ENCODE results near the gene MACROH2A2. TPM values are rescaled to one million over a fixed set of nuclear protein-coding genes. Genes with fewer than 3 reads are reported as not detected.
A peak's percentile ranks its signal among the peaks of the same experiment; 100 is the strongest.

MACROH2A2 gene
- total and polyA plus RNA-seq, 2 of the 8 experiments (the other 6 are each of a cell fraction or from before 2014, with no cell fraction given), result 7.9 to 9.3 TPM

GRCh38 chr10:70087616-70088307 lies 35.1 kb downstream of the MACROH2A2 start:
- H3K4me2 ChIP-seq (ENCODE audit: insufficient read depth in 1 of 2, low read depth in 2 of 2, low read length in 2 of 2), result no peak overlapping the region
- H2BK12ac ChIP-seq (ENCODE audit: low read depth, low read length), result no peak overlapping the region
- ChIA-PET POLR2A (ENCODE audit: partially characterized antibody) (interaction anchor here (1.2 kb wide), 1 partner anchor 10 kb away, joined by 3 read pairs; no protein-coding TSS in a partner anchor), CTCF (ENCODE audit: partially characterized antibody) (interaction anchor here (1.1 to 9.6 kb wide), 3 partner anchors 19 to 130 kb away, joined by 4 to 90 read pairs (median 5); no protein-coding TSS in a partner anchor)
- H4K8ac ChIP-seq (ENCODE audit: extremely low read depth, insufficient read depth, low read length), result no peak overlapping the region
- H3K9me3 ChIP-seq (ENCODE audit: insufficient read depth in 2 of 2, low read depth in 1 of 2, low read length in 1 of 2), result no peaks in the 10 kb centered on the region
- no peak overlapping the region for H3K4ac ChIP-seq (replicated peaks; ENCODE audit: insufficient read length, low read depth, low read length)
- no peak overlapping the region for H3K18ac ChIP-seq (ENCODE audit: extremely low read depth, low read length)
- H3K27ac ChIP-seq (ENCODE audit: low read depth, low read length), result no peak overlapping the region
- no peak overlapping the region for H3K14ac ChIP-seq (ENCODE audit: insufficient read length)
- H2BK120ac ChIP-seq (replicated peaks; ENCODE audit: low read depth, low read length), result no peak overlapping the region
- no peak overlapping the region for H3K4me3 ChIP-seq (ENCODE audit: extremely low read depth in 1 of 4, insufficient read depth in 2 of 4, low read depth in 3 of 4, low read length in 4 of 4)
- no peak overlapping the region for H2AK5ac ChIP-seq (ENCODE audit: low read depth, low read length)
- H3K56ac ChIP-seq (replicated peaks; ENCODE audit: insufficient read length, low read depth, low read length), result no peak overlapping the region
- no peaks in the 10 kb centered on the region; a peak in 1 of 7 replicates for H3K4me1 ChIP-seq (replicated peaks in 1 of 4; ENCODE audit: control insufficient read depth in 3 of 4, insufficient read depth in 4 of 4, low read length in 3 of 4)
- H4K91ac ChIP-seq (replicated peaks; ENCODE audit: insufficient read length, low read length), result no peak overlapping the region
- no peaks in the 10 kb centered on the region for H3K27me3 ChIP-seq (replicated peaks in 1 of 4; ENCODE audit: control insufficient read depth in 3 of 4, extremely low read depth in 1 of 4, insufficient read depth in 3 of 4, low read length in 3 of 4)
- H3K36me3 ChIP-seq (ENCODE audit: control insufficient read depth in 2 of 4, insufficient read depth in 4 of 4, low read length in 3 of 4), result no peaks in the 10 kb centered on the region
- DNase-seq (ENCODE audit: low read depth in 1 of 2, low spot score in 2 of 2) (no peak), FAIRE-seq (no peak)
- H3K23ac ChIP-seq (ENCODE audit: insufficient read length), result no peak overlapping the region
- no peak overlapping the region for H2BK20ac ChIP-seq (ENCODE audit: low read length)
- 87% methylated on average over 15 of the region's 15 CpGs; no CpG with 5 or more reads in 1 of the 2 experiments for WGBS, 2 experiments (ENCODE audit: extremely low coverage in 1 of 2, insufficient coverage in 1 of 2, insufficient read length in 1 of 2, insufficient replicate concordance in 2 of 2, low coverage in 1 of 2, low lambda C conversion rate in 2 of 2, missing lambda C conversion rate in 1 of 2)
- H4K5ac ChIP-seq (ENCODE audit: insufficient read length, low read depth, low read length), result no peak overlapping the region
- H2AFZ ChIP-seq (ENCODE audit: low read length), result no peak overlapping the region
- no peak overlapping the region for H3K9ac ChIP-seq (replicated peaks in 1 of 4; ENCODE audit: extremely low read depth in 1 of 4, low read depth in 3 of 4, low read length in 3 of 4)
- peak overlapping the region; percentile 35; the same call in 1 of the 2 replicates for H2BK15ac ChIP-seq (ENCODE audit: low read length)
- H3K79me2 ChIP-seq (ENCODE audit: control insufficient read depth in 1 of 2, insufficient read depth in 2 of 2, low read length in 2 of 2), result no peaks in the 10 kb centered on the region
- no peaks in the 10 kb centered on the region for H3K23me2 ChIP-seq (ENCODE audit: low read depth, low read length)
- no peak overlapping the region for H2BK5ac ChIP-seq (ENCODE audit: low read depth, low read length)
- no peaks in the 10 kb centered on the region for H3K79me1 ChIP-seq (ENCODE audit: low read depth, low read length)
- H4K20me1 ChIP-seq (replicated peaks in 1 of 2; ENCODE audit: control insufficient read depth in 1 of 2, insufficient read depth in 2 of 2, low read length in 2 of 2), result peaks cover 2% of the 10 kb centered on the region in 2 experiments
- no peak for TF ChIP-seq FOSL1 (IDR thresholded peaks at IDR 0.05; ENCODE audit: insufficient read depth, low read depth, low read length)
- no peak for TF ChIP-seq NRF1 (IDR thresholded peaks at IDR 0.05; ENCODE audit: low read depth, low read length)
- no peak for TF ChIP-seq SP1 (IDR thresholded peaks at IDR 0.05; ENCODE audit: low read depth, low read length)
- no peak for TF ChIP-seq PHF8 (conservative IDR thresholded peaks at IDR 0.05; ENCODE audit: low read depth, low read length)
- no peak for TF ChIP-seq RAD21 (IDR thresholded peaks at IDR 0.05 in 1 of 2, conservative IDR thresholded peaks at IDR 0.05 in 1 of 2; ENCODE audit: low read depth in 2 of 2, low read length in 2 of 2)
- no peak for TF ChIP-seq JUN (IDR thresholded peaks at IDR 0.05; ENCODE audit: low read depth, low read length)
- TF ChIP-seq SIRT6 (IDR thresholded peaks at IDR 0.05; ENCODE audit: low read length), result no peak
